HepG2 (cell line): ENCODE data around the gene FAHD2A. TPM values are rescaled to one million over a fixed set of nuclear protein-coding genes. Genes with fewer than 3 reads are reported as not detected.

Experiments
- ATAD3A ChIP-seq: sonication (generic); formaldehyde crosslinking; IDR thresholded peaks from 2 replicates; pipeline ENCODE4 v1.4.0; 2020; ENCODE audit warnings: missing genetic modification reagents
- CAMTA2 ChIP-seq: sonication (generic); formaldehyde crosslinking; IDR thresholded peaks from 2 replicates; pipeline ENCODE4 v1.4.0; 2020; ENCODE audit warnings: mild to moderate bottlenecking, missing genetic modification reagents, borderline replicate concordance
- E2F1 ChIP-seq: sonication (generic); formaldehyde crosslinking; IDR thresholded peaks from 2 replicates; pipeline ENCODE4 v1.5.0; 2020; ENCODE audit warnings: missing genetic modification reagents
- FOSL2 ChIP-seq: sonication (generic); formaldehyde crosslinking; IDR thresholded peaks from 2 replicates; pipeline ENCODE4 v1.4.0; 2020; ENCODE audit warnings: missing genetic modification reagents
- KAT7 ChIP-seq: IDR thresholded peaks from 2 replicates; pipeline ENCODE4 v1.6.1; 2018; ENCODE audit warnings: borderline replicate concordance, missing compliant biosample characterization
- KLF16 ChIP-seq, 2 experiments: sonication (generic) in 1 of 2; formaldehyde crosslinking in 1 of 2; IDR thresholded peaks; 2 replicates each; pipeline versions ENCODE4 v1.6.1 to v1.8.0; 2016 to 2023; ENCODE audit warnings: missing genetic modification reagents in 2 of 2, missing compliant biosample characterization in 1 of 2
- MED1 ChIP-seq: sonication (generic); formaldehyde crosslinking; IDR thresholded peaks from 2 replicates; pipeline ENCODE4 v1.4.0; 2020; ENCODE audit warnings: missing genetic modification reagents
- MTA3 ChIP-seq: sonication (generic); formaldehyde crosslinking; IDR thresholded peaks from 2 replicates; pipeline ENCODE4 v1.4.0; 2020; ENCODE audit warnings: missing genetic modification reagents
- NR2F6 ChIP-seq, 2 experiments: IDR thresholded peaks; 2 replicates each; pipeline ENCODE4 v1.6.1; 2016; ENCODE audit warnings: antibody characterized with exemption in 1 of 2, mild to moderate bottlenecking in 1 of 2
- POLR2AphosphoS2 ChIP-seq: IDR thresholded peaks from 2 replicates; pipeline ENCODE4 v1.6.1; 2011; ENCODE audit warnings: low read depth, low read length, improper control_type of control experiment
- PRPF4 ChIP-seq: fragments of 200-400 bp; formaldehyde crosslinking; IDR thresholded peaks from 2 replicates; pipeline ENCODE4 v1.6.1; 2016; ENCODE audit warnings: low read length, low read depth; ENCODE audit not compliant: poor library complexity, severe bottlenecking
- SIX1 ChIP-seq: sonication (generic); formaldehyde crosslinking; IDR thresholded peaks from 2 replicates; pipeline ENCODE4 v1.4.0; 2020; ENCODE audit warnings: missing genetic modification reagents, borderline replicate concordance
- ZFP36L2 ChIP-seq: sonication (generic); formaldehyde crosslinking; IDR thresholded peaks from 2 replicates; pipeline ENCODE4 v1.4.0; 2020; ENCODE audit warnings: missing genetic modification reagents
- ZNF138 ChIP-seq: sonication (generic); formaldehyde crosslinking; IDR thresholded peaks from 2 replicates; pipeline ENCODE4 v1.5.0; 2020; ENCODE audit warnings: mild to moderate bottlenecking, low read depth, missing genetic modification reagents
- ZNF207 ChIP-seq: fragments of 450-650 bp; IDR thresholded peaks from 2 replicates; pipeline ENCODE4 v1.6.1; 2016; ENCODE audit warnings: antibody characterized with exemption, borderline replicate concordance
- ZNF282 ChIP-seq: fragments of 450-650 bp; IDR thresholded peaks from 2 replicates; pipeline ENCODE4 v1.6.1; 2018; ENCODE audit not compliant: partially characterized antibody
- ZNF3 ChIP-seq: IDR thresholded peaks from 2 replicates; pipeline ENCODE4 v1.7.0; 2017; ENCODE audit warnings: inconsistent platforms
- ZNF460 ChIP-seq: sonication (generic); formaldehyde crosslinking; IDR thresholded peaks from 2 replicates; pipeline ENCODE4 v1.5.1; 2020; ENCODE audit warnings: missing genetic modification reagents, mild to moderate bottlenecking, borderline replicate concordance
- ZNF543 ChIP-seq: sonication (generic); formaldehyde crosslinking; IDR thresholded peaks from 2 replicates; pipeline ENCODE4 v1.4.0; 2020; ENCODE audit warnings: mild to moderate bottlenecking, missing genetic modification reagents
- ZNF546 ChIP-seq: sonication (generic); formaldehyde crosslinking; conservative IDR thresholded peaks from 2 replicates; pipeline ENCODE4 v1.8.1; 2023; ENCODE audit warnings: mild to moderate bottlenecking, missing genetic modification reagents
- ZNF547 ChIP-seq: sonication (generic); formaldehyde crosslinking; IDR thresholded peaks from 2 replicates; pipeline ENCODE4 v1.5.1; 2020; ENCODE audit warnings: mild to moderate bottlenecking, missing genetic modification reagents
- ZNF614 ChIP-seq: IDR thresholded peaks from 2 replicates; pipeline ENCODE4 v1.6.1; 2018; ENCODE audit warnings: missing biosample characterization, missing genetic modification reagents, inconsistent platforms, borderline replicate concordance
- ZNF746 ChIP-seq: sonication (generic); formaldehyde crosslinking; IDR thresholded peaks from 2 replicates; pipeline ENCODE4 v1.8.0; 2022; ENCODE audit warnings: mild to moderate bottlenecking, missing genetic modification reagents
- ZNF75D ChIP-seq: sonication (generic); formaldehyde crosslinking; IDR thresholded peaks from 2 replicates; pipeline ENCODE4 v1.8.1; 2023; ENCODE audit warnings: missing genetic modification reagents, mild to moderate bottlenecking, borderline replicate concordance
- polyA plus RNA-seq, 8 experiments: library from polyadenylated mRNA; depleted of rRNA in 3 of 8; stranded (reverse) in 7 of 8; unstranded in 1 of 8; fragments of >200 nt; fragmentation: Illumina TruSeq in 4 of 8; extraction: Trizol in 4 of 8; gene quantifications; 2 replicates each; pipeline versions ENCODE4 v1.2.1 to v1.2.3, GENCODE V29; 2011 to 2016; ENCODE audit warnings: low read depth in 4 of 8, missing spikeins in 1 of 8, mixed read lengths in 1 of 8; ENCODE audit not compliant: insufficient read depth in 1 of 8
- total RNA-seq, 5 experiments: library from RNA; depleted of rRNA; stranded (reverse); fragments of >200 nt; fragmentation: Illumina TruSeq; extraction: Trizol; gene quantifications; 2 replicates each; pipeline ENCODE4 v1.2.3, GENCODE V29; 2016; ENCODE audit warnings: low read depth in 1 of 5
- TF ChIP-seq, protein P1 (sequence below): sonication (generic); formaldehyde crosslinking; IDR thresholded peaks from 2 replicates; pipeline ENCODE4 v1.8.0; 2022; ENCODE audit warnings: mild to moderate bottlenecking, missing genetic modification reagents
- TF ChIP-seq, protein P2 (sequence below): sonication (generic); formaldehyde crosslinking; IDR thresholded peaks from 2 replicates; pipeline ENCODE4 v1.8.0; 2022; ENCODE audit warnings: low read depth, missing genetic modification reagents

FAHD2A gene
- total and polyA plus RNA-seq, 2 of the 13 experiments (the other 11 are each of a cell fraction or from before 2014, with no cell fraction given), result 34.0 to 44.2 TPM

DNA sequence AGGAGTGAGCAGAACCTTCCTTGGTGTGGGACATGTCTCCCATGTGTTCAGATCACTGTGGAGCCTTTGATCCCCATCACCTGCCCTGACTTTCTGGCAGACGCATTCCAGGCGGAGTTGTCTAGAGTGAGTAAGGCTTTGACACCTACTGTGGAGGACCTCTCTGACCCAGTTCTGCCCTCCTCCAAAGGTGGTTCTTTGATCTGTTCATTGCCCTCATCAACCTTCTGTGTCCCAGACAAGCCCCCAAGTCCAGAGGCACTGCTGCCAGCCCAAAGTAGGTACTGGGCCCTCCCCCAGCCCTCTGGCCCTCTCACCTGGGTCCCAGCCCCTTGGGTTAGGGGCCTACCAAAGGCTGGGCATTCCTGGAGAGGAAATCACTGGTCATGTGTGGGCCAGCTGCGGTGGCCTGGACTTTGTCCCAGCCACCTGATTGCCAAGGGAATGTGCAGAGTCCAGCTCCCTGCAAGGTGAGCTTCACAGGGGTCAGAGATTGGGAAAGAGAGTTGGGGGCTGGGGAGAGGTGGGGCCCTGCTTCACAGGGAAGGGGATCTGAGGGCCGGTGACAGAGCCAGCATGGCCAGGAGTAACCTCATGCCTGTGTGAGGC, 12.1 kb upstream of the FAHD2A start (continued):
- no peak for TF ChIP-seq MTA3 (CRISPR knock-in tag)
- no peak for TF ChIP-seq SIX1 (CRISPR knock-in tag)
- peak; percentile 69; the same call in 1 of the 2 replicates for TF ChIP-seq ZNF543 (CRISPR knock-in tag)
- peak; percentile 56; the same call in 1 of the 2 replicates for TF ChIP-seq ZNF614 (CRISPR knock-in tag)
- no peak for TF ChIP-seq ZNF207
- TF ChIP-seq MED1 (CRISPR knock-in tag), result peak; percentile 60
- TF ChIP-seq ZNF75D (CRISPR knock-in tag), result no peak
- peak; percentile 14; the same call in 1 of the 2 replicates for TF ChIP-seq ZNF460
- TF ChIP-seq KLF16 (CRISPR knock-in tag; IDR thresholded peaks at IDR 0.05), result peak in 1 of 2 experiments; percentile 80; a peak in 2 of 4 replicates
- peak; percentile 85 for TF ChIP-seq ZNF746 (CRISPR knock-in tag)
- no peak for TF ChIP-seq ZFP36L2 (CRISPR knock-in tag)
- no peak for TF ChIP-seq POLR2AphosphoS2
- peak; percentile 86 for TF ChIP-seq FOSL2
- peak; percentile 22; the same call in 1 of the 2 replicates for TF ChIP-seq ZNF547 (CRISPR knock-in tag)
- TF ChIP-seq NR2F6 (IDR thresholded peaks at IDR 0.05), result peak; percentile 89
- TF ChIP-seq NR2F6 (CRISPR knock-in tag; IDR thresholded peaks at IDR 0.05), result peak; percentile 92
- TF ChIP-seq, protein P1, sequence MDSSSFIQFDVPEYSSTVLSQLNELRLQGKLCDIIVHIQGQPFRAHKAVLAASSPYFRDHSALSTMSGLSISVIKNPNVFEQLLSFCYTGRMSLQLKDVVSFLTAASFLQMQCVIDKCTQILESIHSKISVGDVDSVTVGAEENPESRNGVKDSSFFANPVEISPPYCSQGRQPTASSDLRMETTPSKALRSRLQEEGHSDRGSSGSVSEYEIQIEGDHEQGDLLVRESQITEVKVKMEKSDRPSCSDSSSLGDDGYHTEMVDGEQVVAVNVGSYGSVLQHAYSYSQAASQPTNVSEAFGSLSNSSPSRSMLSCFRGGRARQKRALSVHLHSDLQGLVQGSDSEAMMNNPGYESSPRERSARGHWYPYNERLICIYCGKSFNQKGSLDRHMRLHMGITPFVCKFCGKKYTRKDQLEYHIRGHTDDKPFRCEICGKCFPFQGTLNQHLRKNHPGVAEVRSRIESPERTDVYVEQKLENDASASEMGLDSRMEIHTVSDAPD (CRISPR knock-in tag), result peak; percentile 70
- TF ChIP-seq CAMTA2 (CRISPR knock-in tag), result no peak
- no peak for TF ChIP-seq E2F1 (CRISPR knock-in tag)
- TF ChIP-seq ZNF3 (CRISPR knock-in tag), result no peak
- no peak for TF ChIP-seq ZNF546 (CRISPR knock-in tag)
- 0 out of 2 replicates have a peak, but pooled peaks have one; percentile 40 for TF ChIP-seq KAT7 (CRISPR knock-in tag)
- TF ChIP-seq PRPF4, result no peak
- no peak for TF ChIP-seq ATAD3A
- no peak for TF ChIP-seq ZNF138 (CRISPR knock-in tag)
- no peak for TF ChIP-seq ZNF282
- TF ChIP-seq, protein P2, sequence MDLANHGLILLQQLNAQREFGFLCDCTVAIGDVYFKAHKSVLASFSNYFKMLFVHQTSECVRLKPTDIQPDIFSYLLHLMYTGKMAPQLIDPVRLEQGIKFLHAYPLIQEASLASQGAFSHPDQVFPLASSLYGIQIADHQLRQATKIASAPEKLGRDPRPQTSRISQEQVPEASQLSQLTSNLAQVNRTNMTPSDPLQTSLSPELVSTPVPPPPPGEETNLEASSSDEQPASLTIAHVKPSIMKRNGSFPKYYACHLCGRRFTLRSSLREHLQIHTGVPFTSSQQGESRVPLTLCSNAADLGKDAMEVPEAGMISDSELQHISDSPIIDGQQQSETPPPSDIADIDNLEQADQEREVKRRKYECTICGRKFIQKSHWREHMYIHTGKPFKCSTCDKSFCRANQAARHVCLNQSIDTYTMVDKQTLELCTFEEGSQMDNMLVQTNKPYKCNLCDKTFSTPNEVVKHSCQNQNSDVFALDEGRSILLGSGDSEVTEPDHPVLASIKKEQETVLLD (CRISPR knock-in tag), result no peak
